ENCODE results near the gene GRWD1. TPM values are rescaled to one million over a fixed set of nuclear protein-coding genes. Genes with fewer than 3 reads are reported as not detected.
A peak's percentile ranks its signal among the peaks of the same experiment; 100 is the strongest.

GRWD1 gene
- total and polyA plus RNA-seq, 2 of the 4 experiments (the other 2 are of a cell fraction) = 22.0 to 22.5 TPM

- dilution Hi-C loops (cut with HindIII; ENCODE audit: low sequenced_read_pairs, unreplicated experiment) = no loop called here
- POLR2A ChIA-PET (ENCODE audit: unreplicated experiment) = no interaction called here
- H3K9me3 ChIP-seq (ENCODE audit: control insufficient read depth, insufficient read depth, low read length) = no peaks in the 10 kb centered on the region; the same call in 1 of the 2 replicates
Measured at GRCh38 chr19:48415395-48415794, 30.4 kb upstream of the GRWD1 start.

More at GRCh38 chr19:48415395-48415794, 30.4 kb upstream of the GRWD1 start:
- Histone ChIP-seq H2BK5ac (ENCODE audit: low read depth, low read length, poor library complexity, severe bottlenecking) (no peak overlapping the region), H2AK9ac (replicated peaks; ENCODE audit: low read depth, low read length, poor library complexity) (peak overlapping the region; percentile 55), H2BK20ac (ENCODE audit: low read depth, low read length) (no peak overlapping the region), H3K4me1 (ENCODE audit: control insufficient read depth, insufficient read depth, low read length) (peaks cover 7% of the 10 kb centered on the region), H3K4ac (ENCODE audit: low read depth, low read length) (no peak overlapping the region), H3K56ac (ENCODE audit: extremely low read depth, insufficient read depth, low read length) (no peak overlapping the region), H3K18ac (ENCODE audit: low read depth, low read length) (no peak overlapping the region), H3K36me3 (ENCODE audit: control insufficient read depth, insufficient read depth, low read length) (no peaks in the 10 kb centered on the region), H3K27me3 (ENCODE audit: control insufficient read depth, insufficient read depth, low read length) (peaks cover 4% of the 10 kb centered on the region; the same call in 1 of the 2 replicates), H3K4me3 (ENCODE audit: insufficient read depth, low read depth, low read length) (no peak overlapping the region), H4K91ac (ENCODE audit: insufficient read depth, low read depth, low read length) (no peak overlapping the region), H3K9me1 (ENCODE audit: insufficient read depth, low read length) (peaks cover 4% of the 10 kb centered on the region; the same call in 1 of the 2 replicates), H2BK15ac (ENCODE audit: low read depth, low read length) (no peak overlapping the region), H3K4me2 (ENCODE audit: low read depth, low read length) (no peak overlapping the region; the same call in 1 of the 2 replicates), H2AK5ac (ENCODE audit: low read depth, low read length) (peak overlapping the region; percentile 50; the same call in 1 of the 2 replicates), H3K14ac (replicated peaks; ENCODE audit: low read depth, low read length) (no peak overlapping the region), H3K79me1 (ENCODE audit: low read depth in 1 of 2, low read length in 2 of 2) (no peaks in the 10 kb centered on the region; a peak in 1 of 4 replicates), H3K27ac (ENCODE audit: insufficient read depth, low read length) (no peak overlapping the region), H2AFZ (replicated peaks; ENCODE audit: low read length, poor library complexity) (peak overlapping the region; percentile 85), H3K23ac (ENCODE audit: low read depth, low read length) (no peak overlapping the region), H4K5ac (ENCODE audit: low read depth, low read length) (no peak overlapping the region), H3K9ac (ENCODE audit: low read depth, low read length) (no peak overlapping the region), H2BK120ac (ENCODE audit: low read depth, low read length) (no peak overlapping the region), H4K20me1 (ENCODE audit: insufficient read depth, low read length) (no peaks in the 10 kb centered on the region), H4K8ac (ENCODE audit: low read depth in 2 of 2, low read length in 2 of 2) (no peak overlapping the region)
- no TSS peak for BruUV-seq (replicated peaks)
- in situ Hi-C loops (cut with MboI; ENCODE audit: low sequenced_read_pairs) (no loop called here), intact Hi-C loops (cut with micrococcal nuclease) (no loop called here)
- ATAC-seq (ENCODE audit: low read depth) (peak; percentile 69), DNase-seq (peak; percentile 36)
- 28% methylated on average over 5 of the region's 14 CpGs; no CpG with 5 or more reads in 1 of the 2 experiments for WGBS, 2 experiments (ENCODE audit: extremely low coverage in 2 of 2, insufficient read length in 1 of 2)
- CTCF ChIA-PET = no interaction called here
- TF ChIP-seq MAZ (IDR thresholded peaks at IDR 0.05; ENCODE audit: borderline replicate concordance, low read depth, low read length) (no peak), NFE2L2 (IDR thresholded peaks at IDR 0.05; ENCODE audit: low read depth, low read length) (no peak), BHLHE40 (IDR thresholded peaks at IDR 0.05; ENCODE audit: low read depth, low read length) (no peak), CTCF (conservative IDR thresholded peaks at IDR 0.05; ENCODE audit: low read depth, low read length) (no peak), RFX5 (IDR thresholded peaks at IDR 0.05; ENCODE audit: low read depth, low read length) (no peak), POLR2A (IDR thresholded peaks at IDR 0.05; ENCODE audit: low read depth, low read length) (no peak), MXI1 (IDR thresholded peaks at IDR 0.05; ENCODE audit: borderline replicate concordance, low read depth, low read length) (no peak), FOS (IDR thresholded peaks at IDR 0.05; ENCODE audit: low read depth, low read length) (no peak), ELK1 (IDR thresholded peaks at IDR 0.05; ENCODE audit: borderline replicate concordance, low read depth, low read length) (no peak), SMC3 (IDR thresholded peaks at IDR 0.05; ENCODE audit: low read depth, low read length) (no peak), RAD21 (IDR thresholded peaks at IDR 0.05; ENCODE audit: low read length) (no peak), CEBPB (IDR thresholded peaks at IDR 0.05; ENCODE audit: low read depth, low read length) (no peak), USF2 (IDR thresholded peaks at IDR 0.05; ENCODE audit: low read depth, low read length) (no peak), MAFK (IDR thresholded peaks at IDR 0.05; ENCODE audit: low read depth, low read length) (no peak), CHD1 (IDR thresholded peaks at IDR 0.05; ENCODE audit: low read depth, low read length) (no peak)
